Measurements from ENCODE around the gene AFAP1L2. TPM values are rescaled to one million over a fixed set of nuclear protein-coding genes. Genes with fewer than 3 reads are reported as not detected.
A peak's percentile ranks its signal among the peaks of the same experiment; 100 is the strongest.
"Not testable (repeated sequence)": the region's sequence is repeated elsewhere in the genome, so short reads cannot be mapped to it uniquely, and the experiment has no call there.

Gene AFAP1L2
- total RNA-seq, 1 experiment from 2014 or later: 1.7 TPM

DNA sequence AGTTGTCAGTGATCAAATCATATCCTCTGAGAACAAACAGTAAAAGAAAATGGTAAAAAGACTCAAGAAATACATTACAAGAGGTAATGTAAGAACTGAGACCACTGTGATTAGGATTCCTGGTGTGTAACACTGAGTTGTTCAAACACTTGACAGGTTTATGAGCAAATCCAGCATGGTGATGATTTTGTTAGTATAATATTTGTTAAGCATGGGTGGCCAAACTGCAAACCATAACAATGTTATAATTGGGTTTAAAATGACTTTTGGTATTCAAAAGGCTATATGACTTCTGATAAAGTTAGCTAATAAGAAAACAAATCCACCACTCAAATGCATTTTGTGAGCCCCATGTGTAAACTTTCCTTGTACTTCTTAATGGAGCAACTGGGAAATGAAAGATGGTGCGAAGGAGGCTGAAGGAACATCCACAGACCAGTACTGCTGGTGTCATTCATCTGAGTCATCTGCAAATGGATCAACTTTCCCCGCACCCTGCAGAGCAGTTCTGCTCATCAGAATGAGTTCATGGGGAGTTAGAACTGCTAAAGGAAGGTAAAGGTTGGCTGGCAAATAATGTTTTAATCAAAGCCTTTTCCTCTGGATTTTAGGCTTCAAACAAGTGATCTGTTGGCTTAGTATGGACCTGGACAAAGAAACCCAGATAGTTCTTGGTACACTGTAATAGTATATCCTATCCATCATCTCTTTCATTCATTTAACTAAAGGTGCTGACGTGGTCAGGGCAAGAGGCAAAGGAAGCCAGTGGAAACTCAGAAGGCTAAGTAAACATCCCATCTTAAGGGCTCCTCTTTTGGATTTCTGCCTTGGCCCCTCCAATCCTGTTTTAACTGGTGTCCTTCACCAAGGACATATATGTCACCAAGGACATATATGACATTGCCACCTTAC, 45.0 kb downstream of the AFAP1L2 start:
- DNase-seq (ENCODE audit: low read depth): peak; percentile 63

DNA sequence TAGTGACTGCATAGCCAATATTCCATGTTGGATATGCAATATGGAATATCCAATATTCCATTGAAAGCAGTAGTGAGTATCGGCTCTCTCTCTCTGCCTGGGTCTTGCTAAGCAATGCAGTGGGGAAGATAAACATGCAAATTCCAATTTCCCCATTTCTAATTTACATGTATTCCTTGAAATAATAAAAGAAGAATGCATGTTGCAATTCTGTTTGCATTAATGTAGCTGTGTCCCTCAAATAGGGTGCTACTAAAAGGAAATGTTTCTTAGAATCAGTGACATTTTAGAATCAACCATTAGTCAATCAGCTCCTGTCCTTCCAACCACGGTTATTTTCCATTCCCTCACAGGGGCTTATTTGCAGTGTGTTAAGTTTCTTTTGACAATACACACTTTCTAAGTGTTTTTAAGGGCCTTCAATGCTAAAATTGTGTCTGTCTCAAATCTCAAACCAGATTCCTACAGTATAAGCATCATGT, 46.7 kb downstream of the AFAP1L2 start:
- no peak for DNase-seq (ENCODE audit: low read depth)

DNA sequence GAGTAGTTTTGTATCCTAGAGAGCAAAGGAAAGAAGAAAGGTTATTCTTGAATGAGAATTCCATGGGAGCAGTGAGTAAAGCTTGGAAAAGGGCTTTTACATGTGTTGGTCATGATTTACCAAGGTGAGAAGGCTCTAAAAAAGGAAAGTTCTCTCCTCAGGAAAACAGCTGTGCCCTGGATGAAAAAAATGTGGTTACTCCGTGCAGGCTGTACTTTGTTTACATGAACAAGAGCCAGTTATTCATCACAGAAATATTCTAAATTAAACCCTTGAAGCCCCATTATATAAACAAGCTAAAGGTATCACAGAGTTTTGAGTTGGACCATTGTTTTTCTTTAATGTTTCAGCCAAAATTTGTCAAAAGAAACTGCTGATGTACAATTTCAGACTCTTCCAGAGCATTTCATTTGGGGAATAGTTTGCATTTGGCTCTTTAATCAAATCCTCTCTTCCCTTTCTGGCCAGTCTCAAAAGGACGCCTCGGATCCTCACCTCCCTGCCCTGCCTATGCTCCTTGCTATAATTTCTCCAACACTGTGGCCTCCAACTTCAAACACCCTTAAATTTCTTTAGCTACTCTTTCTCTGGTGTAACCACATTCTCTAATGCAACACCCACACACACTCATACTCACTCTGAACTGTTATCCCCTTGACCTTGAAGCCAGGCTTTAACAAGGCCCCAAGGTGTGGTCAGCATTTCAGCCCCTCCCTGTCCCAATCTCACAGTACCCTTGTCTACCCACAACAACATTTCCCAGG, 47.4 kb downstream of the AFAP1L2 start:
- peak; percentile 87 for DNase-seq (ENCODE audit: low read depth)

DNA sequence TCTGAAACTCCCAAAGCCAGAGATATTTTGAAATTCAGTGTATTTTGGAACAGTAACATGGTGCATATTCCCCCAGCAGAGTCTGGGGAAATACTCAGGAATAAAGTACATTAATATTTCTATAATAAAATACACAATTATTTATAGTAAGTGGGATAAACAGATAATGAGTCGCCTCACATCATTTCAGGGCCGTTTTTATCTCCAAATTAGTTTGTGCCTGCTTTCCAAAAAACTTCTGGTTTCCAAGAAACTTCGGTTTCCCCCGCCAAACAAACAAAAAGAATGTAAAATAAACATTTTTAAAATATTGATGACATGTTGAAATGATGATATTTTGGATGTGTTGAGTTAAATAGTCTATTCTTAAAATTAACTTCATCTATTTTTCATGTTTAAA, 48.2 kb downstream of the AFAP1L2 start:
- DNase-seq (ENCODE audit: low read depth): no peak

DNA sequence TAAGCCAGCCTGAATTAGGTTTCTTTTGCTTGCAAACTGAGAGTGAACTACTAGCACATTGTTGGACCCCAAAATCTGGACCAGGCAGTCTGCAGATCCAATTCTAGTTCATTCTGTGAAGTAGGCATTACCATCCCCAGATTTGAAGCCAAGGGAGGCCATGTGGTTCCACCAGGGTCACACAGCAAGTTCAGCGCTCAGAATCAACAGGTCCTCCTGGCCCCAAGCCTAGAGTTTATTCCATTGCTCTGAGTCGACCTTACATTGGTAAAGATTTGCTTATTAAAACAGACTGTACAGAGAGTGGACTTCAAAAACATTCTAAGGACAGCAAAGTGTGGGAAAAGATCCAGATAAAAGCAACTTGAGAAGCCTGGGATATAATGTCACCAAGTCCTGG, 50.9 kb downstream of the AFAP1L2 start:
- DNase-seq (ENCODE audit: low read depth): no peak

DNA sequence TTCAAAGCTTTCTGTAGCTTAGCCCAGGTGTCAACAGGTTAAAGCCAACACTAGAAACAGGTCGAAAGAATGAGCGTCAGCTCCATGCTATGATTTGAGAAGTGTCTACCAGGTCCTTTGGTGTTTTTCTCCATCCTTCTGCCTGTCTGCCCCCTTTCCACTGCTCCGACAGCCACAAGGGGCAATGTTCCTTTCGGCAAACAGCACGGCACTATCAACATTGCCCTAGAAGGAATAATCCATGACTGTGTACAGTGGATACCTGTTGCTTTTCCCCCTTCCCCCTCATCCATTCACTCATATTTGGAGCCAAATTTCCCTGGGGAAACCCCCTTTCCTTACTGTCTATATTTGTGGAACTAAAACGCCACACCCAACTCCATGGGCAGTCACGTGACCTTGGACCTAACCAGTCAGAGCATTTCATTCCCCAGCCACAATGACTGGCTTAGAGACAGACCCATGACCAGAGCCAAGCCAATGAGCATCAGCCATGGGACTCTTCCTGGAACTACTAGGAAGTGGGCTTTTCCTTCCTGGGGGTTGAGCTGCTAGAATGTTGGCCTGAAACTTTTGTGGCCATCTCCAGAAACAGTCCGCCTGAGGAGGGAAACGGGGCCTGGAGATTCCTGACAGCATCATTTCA, 51.5 kb downstream of the AFAP1L2 start:
- DNase-seq (ENCODE audit: low read depth): no peak

DNA sequence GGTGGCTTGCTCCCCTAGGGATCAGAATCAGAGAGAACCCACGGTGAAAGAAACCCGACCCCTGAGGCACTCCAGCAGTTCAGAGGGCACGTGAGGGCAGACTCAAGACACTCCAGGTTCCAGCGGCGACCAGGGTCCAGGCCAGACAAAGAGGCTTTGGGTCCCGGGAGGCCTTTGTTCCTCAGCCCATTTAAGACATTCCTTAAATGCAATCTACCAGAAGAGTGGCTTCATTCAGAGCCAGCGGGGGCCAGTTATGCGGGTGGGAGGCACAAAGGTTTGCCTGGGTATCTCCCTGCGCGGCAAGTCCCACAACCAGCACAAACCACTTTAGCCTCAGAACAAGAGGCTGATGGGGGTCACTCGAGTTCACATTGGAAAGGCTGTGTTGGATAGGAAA, 53.6 kb downstream of the AFAP1L2 start:
- DNase-seq (ENCODE audit: low read depth): no peak

DNA sequence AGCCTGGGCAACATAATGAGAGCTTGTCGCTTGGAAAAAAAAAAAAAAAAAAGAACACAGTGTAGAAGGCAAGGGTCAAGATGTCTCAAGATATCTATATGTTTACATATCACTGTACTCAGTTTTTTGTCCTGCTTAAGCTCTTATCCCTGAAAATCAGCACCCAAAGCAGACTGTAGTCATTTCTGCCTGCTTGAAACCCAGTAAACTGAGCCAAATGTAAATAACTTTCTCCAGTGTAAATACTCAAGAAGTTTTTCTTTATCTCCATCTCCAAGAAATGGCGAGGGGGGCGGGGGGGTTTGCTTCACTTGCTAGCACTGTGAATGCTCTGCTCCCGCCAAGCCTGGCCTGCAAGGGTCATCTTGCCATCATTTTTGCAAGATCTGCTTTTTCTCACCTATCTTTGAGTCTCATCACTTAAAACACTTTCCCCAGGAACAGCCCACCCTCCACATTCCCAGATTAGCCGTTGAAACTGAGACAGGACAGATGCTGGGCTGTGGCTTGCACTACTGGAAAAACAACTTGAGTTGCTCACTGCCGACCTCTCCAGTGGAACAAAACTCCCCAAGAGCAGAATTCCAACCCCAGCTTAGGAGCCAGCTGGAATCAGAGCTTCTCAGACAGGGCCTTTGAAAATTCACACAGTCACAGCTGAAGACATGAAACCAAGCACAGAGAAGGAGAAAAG, 54.6 kb downstream of the AFAP1L2 start:
- DNase-seq (ENCODE audit: low read depth): no peak

GRCh38 chr10:114349071-114349470, 55.2 kb downstream of the AFAP1L2 start:
- not testable (repeated sequence) for DNase-seq (ENCODE audit: low read depth)

- DNase-seq (ENCODE audit: low read depth): no peak
Measured at GRCh38 chr10:114347791-114348190, 56.5 kb downstream of the AFAP1L2 start.

- peak; percentile 60 for DNase-seq (ENCODE audit: low read depth)
Measured at GRCh38 chr10:114347241-114347640, 57.1 kb downstream of the AFAP1L2 start.

- DNase-seq (ENCODE audit: low read depth): no peak
Measured at GRCh38 chr10:114346176-114347031, 57.9 kb downstream of the AFAP1L2 start.

DNA sequence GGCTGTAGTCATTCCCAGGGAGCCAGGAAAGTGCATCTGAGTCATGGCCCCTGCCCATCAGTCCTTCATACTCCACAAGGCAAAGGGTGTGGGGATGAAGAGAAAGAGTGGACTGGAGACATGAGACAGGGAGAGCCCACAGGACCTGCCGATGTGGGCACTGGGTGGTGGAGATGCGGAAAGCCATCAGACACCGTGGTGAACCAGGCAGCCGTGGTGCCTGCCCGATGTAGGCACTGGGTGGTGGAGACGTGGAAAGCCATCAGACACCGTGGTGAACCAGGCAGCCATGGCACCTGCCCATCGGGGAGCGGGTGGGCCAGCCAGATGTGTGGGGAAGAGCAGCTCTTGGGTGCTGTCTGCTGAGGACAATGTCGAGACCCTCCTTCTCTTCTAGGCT, 58.6 kb downstream of the AFAP1L2 start:
- DNase-seq (ENCODE audit: low read depth): no peak

DNA sequence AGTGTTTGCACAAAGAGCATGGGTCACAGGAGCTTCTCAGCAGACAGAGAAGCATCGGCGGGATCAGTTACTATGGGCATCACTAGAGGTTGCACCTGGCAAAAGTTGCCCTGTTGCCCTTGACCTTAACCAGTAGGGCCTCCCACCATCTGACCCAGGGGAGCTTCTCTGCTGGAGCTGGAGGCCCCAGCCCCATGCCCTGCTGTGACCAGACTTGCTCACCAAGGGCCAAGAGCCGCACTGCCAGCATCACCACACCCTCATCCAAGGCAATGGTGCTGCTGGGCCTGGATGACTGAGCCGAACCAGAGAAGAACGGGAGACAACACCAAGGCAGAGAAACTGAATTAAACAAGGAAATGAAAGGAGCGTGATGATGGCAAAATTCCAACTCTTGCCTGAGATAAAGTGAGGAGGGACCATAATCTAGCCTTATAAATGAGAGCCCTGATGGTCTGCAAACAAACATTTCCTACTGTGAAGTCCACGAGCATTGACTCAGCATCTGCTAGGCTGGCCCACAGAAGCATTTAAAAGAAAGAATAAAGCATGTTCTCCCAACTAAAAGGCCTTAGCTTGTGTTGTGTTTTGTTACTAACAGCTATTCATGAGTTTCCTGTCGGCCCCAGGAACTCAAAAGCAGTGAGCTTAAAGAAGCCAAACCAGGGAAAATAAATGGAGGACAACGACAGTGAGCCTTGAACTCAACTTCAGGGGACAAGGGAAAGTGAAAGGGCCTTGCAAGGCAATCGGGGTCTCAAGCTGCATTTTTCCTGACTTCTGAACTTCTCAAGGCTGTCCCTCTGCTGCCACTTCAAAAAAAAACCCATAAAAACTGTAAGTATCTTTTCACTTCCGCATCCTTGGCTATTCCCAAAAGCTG, 60.4 kb downstream of the AFAP1L2 start:
- DNase-seq (ENCODE audit: low read depth): no peak

DNA sequence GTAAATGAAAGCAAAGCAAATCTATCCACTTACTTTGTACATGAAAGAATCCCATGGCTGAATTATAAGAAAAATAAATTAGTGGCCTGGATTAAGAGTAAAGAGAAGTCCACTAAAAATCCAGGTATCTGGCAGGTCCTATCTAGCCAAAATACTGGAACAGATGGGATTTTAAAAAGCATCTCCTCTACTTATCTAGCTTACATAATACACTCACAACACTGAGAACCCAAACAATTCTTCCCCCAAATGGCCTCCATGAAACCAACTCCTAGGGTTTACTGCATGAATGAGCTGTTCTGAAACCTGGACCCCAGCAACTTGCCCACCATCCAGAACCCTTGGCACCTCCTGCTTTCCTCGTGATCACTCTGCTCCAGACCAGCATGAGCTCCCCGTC, 61.3 kb downstream of the AFAP1L2 start:
- no peak for DNase-seq (ENCODE audit: low read depth)

DNA sequence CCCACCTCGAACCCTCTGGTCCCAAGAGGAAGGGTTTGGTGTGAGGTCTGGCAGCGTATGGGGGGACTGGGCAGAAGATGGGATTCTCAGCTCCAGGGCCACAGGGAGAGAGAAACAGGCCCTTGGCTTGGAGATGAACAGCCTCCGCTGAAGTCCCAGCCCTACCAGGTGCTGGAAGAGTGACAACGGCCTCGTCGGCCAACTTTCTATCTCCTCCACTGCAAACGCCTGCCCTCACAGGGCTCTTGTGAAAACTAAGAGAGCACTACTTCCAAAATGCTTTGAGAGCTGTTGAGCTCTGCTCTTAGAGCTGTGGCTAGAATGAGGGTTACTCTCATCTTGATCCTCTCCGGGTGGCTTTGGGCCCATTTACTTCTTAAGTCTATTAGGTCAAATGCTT, 63.5 kb downstream of the AFAP1L2 start:
- DNase-seq (ENCODE audit: low read depth): no peak

GRCh38 chr10:114337510-114338462, 66.5 kb downstream of the AFAP1L2 start:
- DNase-seq (ENCODE audit: low read depth): no peak

DNA sequence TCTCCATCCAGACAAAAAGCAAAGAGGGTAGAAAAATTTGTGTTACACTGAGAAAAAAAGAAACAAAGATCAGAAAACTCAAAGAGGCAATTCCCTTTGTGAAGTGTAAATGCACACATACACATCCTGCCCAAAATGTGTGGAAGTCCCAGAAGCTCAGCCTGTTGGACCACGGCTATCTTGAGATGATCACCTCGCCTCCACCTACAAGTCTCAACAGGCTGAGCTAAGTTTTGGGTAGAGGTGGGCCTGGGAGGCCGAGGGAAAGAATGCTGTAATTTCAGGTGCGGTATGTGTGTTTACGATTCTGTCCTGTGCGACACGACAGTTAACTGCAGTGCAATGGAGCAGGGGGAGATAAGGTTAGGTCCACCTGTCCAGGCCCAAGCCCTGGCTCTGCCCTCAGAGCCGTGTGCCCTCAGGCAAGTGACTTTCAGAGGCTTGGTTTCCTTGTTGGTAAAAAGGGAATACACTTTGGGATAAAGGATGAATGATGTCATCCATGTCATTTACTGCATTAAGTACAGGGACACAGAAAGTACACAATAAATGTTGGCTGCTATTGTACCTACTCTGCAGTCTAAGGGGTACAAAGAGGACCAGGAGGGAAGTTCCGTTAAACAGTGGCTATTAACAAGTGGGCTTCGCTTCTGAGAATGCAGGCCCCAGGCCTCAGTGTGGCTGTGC, 67.3 kb downstream of the AFAP1L2 start:
- DNase-seq (ENCODE audit: low read depth): no peak

Data from M059J (cell line).